Muscle of arm (tissue), 14 donors: ENCODE results near the gene FCGR1A. TPM values are rescaled to one million over a fixed set of nuclear protein-coding genes. Genes with fewer than 3 reads are reported as not detected.
"Not testable (repeated sequence)": the region's sequence is repeated elsewhere in the genome, so short reads cannot be mapped to it uniquely, and the experiment has no call there.

Source experiments
- DNase-seq: peaks from one replicate; pipeline ENCODE4 v3.0.0-alpha.2; 2013
- long read RNA-seq, 11 donors: transcript quantifications; one replicate each; lab custom pipeline, GENCODE V29; 2026
- polyA plus RNA-seq, 12 donors: library from polyadenylated mRNA; unstranded; fragments of 120-200 nt; gene quantifications; one replicate each; pipeline ENCODE4 v1.2.1, GENCODE V29; 2013; ENCODE audit not compliant: insufficient read length in 12 of 12

FCGR1A gene
- 1 to 10 TPM in 10 of 12 donors, not detected in 2; 1.3 to 4.8 (median 2.0) TPM for polyA plus RNA-seq
- long read RNA-seq, donor 1: 0 reads
- long read RNA-seq, donor 2: 0 reads
- long read RNA-seq, donor 3: 0 reads
- long read RNA-seq, donor 4: 0 reads
- long read RNA-seq, donor 5: 0 reads
- long read RNA-seq, donor 6: 0 reads
- long read RNA-seq, donor 7: 0 reads
- long read RNA-seq, donor 8: 0 reads
- long read RNA-seq, donor 9: 0 reads
- long read RNA-seq, donor 10: 0 reads
- long read RNA-seq, donor 11, partial matches to known transcripts: 0 of 1 reads
- long read RNA-seq, donor 11, other reads (novel, unspliced or antisense): 0 of 1 reads

DNA sequence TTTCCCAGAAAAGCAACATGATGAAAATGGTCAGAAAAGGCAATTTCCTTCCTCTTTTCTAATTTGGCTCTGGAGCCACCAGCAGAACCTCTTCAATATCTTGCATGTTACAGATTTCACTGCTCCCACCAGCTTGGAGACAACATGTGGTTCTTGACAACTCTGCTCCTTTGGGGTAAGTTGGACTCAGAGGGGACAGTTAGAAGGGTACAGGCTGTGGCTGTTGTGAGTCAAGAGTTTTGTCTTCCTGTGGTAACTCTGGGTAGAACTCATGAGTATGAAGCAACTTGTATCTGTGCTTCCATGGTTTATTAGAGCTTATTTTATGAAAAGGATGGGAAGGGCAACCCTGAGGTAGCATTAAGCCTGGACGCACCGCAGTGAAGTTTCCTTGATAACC is at the start of gene FCGR1A:
FCGR1A (plus strand) TSS at position 95 of the 400 bp plus-strand sequence; CDS start at position 145, 50 bp downstream.
- DNase-seq: not testable (repeated sequence)

DNA sequence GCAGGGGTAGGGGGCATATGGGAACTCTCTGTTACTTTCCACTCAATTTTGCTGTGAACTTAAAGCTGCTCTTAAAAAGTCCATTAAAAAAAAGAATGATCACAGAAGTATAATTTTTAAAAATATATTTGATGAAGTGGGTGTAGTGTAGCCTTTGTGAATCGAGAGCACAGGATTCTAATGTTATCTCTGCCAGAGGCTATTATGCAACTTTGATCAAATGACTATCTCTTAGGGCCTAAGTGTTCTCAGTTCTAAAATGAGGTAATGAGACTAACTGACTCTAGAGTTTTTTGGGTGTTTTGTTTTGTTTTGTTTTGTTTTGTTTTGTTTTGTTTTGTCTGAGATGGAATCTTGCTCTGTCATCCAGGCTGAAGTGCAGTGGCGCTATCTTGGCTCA is 49.7 kb upstream of the FCGR1A start:
- not testable (repeated sequence) for DNase-seq

DNA sequence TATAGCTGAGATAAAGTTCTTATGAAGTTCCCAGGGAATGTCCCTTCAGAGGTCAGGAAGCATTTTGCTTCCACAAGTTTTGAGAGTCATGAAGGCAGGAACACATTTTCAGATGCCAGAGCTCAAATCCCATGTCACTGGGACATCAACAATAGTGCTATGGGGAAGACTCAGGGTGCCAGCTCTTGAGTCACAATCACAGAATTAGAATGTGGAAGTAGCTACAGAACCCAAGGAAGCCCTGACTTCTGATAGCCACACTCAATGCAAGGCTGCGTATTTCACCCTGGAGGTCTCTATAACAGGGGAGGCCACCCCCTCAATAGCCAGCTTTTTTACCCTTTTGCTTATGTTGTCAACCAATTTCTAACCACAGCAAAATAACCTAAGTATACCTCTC is 47.8 kb upstream of the FCGR1A start:
- not testable (repeated sequence) for DNase-seq

DNA sequence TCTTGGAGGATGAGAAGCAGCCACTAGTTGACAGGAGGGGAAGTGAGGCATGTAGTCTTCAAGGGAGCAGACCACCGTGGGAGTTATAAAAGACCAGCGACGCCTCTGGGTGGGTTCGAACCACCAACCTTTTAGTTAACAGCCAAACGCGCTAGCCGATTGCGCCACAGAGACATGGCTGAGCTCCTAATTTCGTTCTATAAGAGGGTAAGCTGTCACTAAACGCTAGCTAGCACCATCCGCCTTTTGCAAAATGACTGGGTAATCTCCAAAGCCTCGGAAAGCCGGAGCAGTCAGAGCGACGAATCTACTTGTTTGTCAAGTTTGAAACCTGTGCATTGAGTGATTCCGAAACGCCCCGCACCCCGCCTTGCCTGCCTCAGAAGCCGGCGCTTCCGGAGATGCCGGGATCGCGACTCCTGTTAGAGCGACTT is 42.3 kb upstream of the FCGR1A start:
- not testable (repeated sequence) for DNase-seq

DNA sequence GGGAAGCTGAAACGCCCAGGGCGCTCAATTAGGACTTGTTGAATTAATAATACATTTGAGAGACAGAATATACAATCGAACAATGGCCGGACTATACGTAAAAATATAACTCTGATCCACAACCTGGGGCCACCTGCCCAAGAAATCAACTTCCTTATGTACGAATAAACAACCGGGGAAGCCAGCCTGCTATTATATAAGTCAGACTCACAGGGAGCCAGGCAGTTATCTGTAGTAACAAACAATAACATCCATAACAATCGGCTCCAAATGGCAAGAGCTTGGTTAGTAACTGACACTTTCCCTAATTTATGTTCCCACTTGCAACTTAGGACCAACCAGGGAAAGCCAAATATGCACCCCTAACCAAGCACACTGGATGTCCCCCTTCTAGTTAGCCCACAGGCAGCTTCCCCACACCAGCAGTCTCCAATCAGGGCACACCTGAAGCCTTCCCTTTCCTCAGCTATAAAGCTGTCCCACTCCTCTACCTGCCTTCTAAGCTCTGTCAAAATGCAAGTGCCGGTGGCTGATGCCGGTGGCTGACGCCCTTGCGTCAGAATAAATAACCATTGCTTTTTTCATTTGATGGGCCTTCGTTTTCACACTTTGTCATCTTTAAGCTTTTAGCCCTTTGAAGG is 41.8 kb upstream of the FCGR1A start:
- not testable (repeated sequence) for DNase-seq

DNA sequence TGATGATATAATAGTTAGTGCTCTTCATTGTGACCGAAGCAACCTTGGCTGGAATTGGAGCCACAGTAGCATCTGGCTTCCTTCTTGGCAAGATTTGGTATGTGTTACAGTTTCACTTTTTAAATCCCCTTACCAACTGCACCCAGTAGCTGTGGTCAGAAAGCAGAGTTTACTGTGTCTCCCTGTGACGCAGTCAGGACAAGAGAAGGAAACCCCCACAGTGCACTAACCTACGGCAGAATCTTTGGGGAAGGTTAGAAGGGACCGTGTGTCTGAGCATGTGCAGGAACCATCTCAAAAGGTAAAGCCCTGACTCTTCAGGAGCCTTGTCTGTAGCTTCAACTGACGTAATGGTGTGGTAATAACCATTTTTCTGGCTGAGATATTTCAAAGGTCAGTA is 40.6 kb upstream of the FCGR1A start:
- not testable (repeated sequence) for DNase-seq

DNA sequence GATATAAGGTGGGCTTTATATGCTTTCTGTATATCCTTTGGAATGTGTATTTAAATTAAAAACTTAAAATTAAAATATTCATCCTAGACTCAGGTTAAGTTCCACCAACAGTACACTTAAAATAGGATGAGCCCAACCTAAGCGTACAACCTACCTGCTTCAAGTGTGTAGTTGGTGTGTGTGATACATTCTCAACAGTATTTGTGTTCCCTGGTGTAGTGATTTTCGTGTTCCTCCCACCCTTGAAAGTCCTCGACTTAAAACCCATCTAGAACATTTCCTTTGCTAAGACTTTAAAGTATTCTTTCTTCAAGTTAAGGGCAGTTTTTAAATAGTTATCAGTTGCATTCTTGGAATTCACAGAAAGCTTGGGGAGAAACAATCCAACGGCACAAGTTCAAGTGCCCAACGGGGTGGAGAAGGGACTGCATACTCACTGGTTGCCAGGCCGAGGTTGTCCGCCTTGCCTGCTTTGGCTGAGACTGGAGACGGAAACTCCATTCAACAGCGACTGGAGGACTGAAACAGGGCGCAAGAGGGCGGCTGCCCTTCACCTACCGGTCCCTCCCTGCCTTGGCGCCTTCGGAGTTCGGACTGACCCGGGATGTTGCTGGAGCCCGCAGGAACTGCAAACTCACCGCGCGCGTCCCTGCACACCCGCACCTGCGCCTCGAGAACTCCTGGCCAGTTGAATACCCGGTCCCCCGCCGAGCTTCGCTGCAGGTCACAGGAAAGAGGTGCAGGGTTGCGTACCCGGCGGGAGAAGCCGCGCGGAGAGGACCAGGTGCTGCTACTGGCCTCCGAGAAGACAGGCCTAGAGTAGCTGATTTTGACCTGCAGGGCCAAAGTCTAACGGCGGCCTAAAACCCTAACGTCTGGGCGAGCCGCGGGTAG is 35.8 kb upstream of the FCGR1A start:
- not testable (repeated sequence) for DNase-seq

DNA sequence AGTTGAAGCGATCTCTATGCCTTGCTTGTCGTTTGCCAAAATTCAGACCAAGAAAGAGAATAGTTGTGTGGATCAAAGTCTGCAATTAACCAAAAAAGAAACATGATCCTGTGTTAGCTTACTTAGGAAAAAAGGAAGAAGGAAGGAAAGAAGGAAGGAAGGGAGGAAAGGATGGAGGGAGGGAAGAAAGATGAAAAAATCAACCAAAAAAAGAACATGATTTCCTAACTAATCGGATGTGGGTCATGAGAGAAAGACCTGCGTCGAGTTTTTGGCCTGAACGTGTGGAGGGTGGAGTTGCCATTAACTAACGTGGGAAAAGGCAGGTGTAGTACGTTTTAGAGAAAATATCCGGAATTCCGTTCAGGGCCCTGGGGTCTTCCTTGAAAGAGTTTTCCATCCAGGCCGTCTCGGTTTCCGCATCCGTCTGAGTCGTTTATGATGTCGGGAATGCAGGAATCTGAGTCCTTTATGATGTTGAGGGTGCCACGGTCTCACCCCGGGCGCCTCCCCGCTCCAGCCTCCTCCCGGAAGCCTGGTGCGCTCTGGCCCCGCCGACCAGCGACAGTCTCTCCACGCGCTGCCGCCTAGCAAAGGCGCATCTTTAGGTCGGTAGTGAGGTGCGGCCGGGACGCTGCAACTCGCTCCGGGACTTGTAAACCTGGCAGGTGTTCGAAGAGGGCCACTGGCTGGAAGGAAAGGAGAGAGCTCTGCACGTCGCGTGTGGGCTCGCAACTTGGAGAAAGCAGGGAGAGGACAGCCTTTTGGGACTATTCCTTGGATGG is 34.9 kb upstream of the FCGR1A start:
- not testable (repeated sequence) for DNase-seq

DNA sequence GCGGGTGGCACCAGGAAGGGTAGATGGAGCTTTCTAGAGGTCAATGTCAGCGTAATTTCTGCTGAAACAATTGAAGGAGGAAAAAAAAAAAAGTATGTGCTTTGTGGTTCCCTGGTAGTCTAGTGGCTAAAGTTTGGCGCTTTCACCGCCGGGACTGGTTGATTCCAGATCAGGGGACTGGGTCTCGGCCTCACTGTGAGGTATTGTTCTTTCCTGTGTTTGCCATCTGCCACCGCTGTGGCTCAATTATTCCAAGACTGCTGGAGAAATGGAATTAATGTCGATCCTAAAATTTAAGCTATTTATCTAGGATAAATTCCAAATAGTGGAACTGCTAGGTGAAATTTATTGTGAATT is 34.4 kb upstream of the FCGR1A start:
- not testable (repeated sequence) for DNase-seq

DNA sequence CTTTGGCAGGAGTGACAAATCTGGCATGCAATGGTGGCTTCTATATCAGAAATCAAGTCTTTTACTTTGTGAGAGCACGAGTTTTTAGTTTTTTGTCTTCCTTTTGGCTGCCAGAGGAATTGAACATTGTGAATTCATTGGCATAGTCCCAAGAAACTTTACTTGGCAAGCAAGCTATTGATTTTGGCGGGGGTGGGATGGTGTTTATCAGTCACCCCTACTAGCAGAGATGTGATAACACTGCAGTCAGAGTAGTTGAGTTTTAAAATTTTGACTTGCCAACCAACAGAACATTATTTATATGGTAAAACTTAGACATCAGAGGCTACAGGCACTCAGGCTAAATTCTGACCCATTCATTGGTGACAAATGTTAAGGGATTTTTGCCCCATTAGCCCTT is 31.9 kb upstream of the FCGR1A start:
- not testable (repeated sequence) for DNase-seq

DNA sequence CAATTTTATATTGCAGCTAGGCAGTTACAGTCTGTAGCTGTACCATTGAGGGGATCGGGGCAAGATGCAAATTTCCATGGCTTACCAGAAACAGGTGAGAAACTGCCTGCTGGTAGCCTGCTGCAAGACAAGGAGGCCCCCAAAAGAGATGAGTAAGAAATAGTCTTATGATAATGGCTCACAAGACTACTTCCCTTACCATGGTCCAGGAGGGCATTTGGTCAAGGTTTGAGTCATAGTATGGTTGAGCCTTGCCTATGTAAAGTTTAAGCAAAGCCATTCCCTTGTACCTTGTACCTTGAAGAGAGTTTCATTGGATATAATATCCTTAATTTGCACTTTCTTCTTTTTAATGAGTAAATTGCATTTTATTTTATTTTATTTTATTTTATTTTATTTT is 30.3 kb upstream of the FCGR1A start:
- DNase-seq: not testable (repeated sequence)

DNA sequence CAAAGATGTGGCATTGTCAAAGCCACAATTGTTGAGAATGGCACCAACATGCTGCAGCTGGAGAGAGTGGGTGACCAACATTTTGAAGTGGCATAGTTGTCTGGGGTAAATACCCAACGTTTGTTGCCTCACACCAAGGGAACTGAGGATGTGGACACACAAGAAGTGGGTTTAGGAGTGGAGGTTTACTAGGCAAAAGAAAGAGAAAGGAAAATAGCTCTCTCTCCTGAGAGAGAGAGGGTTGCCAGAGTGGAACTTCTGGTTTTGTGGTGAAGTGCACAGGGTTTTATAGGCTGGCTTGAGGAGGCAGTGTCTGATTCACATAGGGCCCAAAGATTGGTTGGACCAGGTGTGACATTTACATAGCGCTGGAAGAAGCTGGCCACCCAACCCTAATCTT is 29.0 kb upstream of the FCGR1A start:
- DNase-seq: not testable (repeated sequence)

DNA sequence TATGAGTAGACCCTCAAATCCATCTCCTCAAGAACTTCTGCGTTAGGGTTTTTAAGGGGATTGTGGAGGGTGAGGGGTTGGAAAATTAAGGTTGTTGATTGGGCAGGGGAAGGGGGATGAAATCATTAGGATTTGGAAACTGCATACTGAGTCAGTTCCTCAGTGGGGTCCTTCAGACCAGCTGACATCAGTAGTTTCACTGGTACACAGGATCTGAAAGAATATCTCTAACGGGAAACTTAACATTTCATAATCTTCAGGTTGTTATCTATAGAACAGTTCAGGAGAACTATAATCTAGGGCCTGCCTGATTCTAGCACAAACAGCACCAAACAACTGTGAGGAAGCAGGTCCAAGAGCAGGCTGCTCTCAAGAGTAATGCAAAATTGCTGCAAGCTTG is 27.2 kb upstream of the FCGR1A start:
- DNase-seq: not testable (repeated sequence)

DNA sequence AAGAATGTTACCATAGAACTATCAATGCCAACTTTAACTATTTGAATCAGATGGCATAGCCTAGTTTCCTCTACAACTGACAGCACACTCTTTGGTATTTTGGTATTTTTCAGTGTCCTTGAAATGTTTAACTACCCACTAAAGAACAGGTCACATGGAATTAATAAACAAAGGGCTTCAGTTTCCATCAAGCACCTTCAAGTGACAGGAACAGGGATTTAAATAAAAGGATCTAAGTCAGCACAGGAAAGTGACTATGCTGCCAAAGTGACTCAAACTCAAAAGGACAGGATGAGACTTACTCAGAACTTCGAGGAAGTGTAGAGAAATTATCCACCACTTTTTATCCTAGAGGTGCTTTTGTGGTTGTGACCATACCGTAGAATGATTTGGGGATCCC is 20.2 kb upstream of the FCGR1A start:
- DNase-seq: not testable (repeated sequence)

DNA sequence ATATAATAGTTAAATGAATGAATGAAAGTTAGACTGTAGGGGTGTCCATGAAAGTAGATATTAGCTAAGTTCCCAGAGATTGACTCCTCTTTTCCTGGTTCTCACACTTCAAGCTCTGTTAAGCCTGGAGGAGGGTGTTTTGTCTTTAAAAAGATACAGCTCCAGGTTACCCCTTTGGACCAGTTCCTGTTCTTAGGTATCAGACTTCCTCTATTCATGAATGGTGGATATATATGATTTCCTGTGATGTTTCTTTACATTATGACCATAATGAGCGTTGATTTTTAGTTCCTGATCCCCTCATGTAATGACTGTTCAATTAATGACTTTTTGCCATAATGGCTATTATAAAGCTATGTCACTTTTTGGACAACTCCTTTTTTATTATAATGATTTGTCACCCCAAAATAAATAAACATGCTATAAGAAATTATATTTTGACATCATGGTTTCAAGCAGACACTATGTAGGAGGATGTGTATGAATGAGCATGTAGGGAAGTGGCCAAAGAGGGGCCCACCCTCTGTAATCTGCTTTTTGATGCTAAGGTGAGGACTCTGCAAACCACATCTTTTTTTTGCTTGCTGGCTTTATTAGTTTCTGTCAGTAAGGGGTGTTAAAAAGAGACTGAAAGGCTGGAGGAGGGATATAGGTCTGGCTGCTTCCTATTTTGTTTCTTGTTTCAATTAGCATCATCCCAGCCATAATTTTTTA is 18.2 kb upstream of the FCGR1A start:
- DNase-seq: not testable (repeated sequence)

DNA sequence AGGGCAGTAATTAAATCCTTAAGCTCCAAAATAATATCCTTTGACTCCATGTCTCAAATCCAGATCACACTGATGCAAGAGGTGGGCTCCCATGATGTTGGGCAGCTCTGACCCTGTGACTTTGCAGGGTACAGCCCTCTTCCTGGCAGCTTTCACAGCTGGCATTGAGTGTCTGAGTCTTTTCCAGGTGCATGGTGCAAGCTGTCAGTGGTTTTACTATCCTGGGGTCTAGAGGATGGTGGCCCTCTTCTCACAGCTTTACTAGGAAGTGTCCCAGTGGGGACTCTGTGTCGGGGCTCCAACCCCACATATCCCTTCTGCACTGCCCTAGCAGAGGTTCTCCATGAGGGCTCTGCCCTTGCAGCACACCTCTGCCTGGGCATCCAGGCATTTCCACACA is 16.3 kb upstream of the FCGR1A start:
- not testable (repeated sequence) for DNase-seq

DNA sequence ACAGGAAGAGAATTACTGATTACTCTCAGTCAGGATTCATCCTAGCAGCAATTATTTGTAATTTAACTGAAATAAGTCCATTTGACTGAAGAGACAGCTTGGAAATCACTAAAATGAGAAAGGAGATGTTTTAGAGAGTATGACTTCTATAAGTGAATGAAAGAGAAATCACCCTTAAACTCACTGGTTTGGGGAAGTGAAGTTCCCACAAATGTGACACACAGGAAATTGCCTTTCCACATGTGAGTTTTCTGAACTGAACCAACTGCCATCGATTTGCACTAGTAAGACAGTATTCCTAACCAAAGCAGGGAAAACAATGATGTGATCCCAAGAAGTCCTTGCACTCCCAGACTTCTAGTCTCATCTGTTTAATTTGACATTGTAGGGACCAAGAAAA is 13.3 kb upstream of the FCGR1A start:
- DNase-seq: not testable (repeated sequence)

DNA sequence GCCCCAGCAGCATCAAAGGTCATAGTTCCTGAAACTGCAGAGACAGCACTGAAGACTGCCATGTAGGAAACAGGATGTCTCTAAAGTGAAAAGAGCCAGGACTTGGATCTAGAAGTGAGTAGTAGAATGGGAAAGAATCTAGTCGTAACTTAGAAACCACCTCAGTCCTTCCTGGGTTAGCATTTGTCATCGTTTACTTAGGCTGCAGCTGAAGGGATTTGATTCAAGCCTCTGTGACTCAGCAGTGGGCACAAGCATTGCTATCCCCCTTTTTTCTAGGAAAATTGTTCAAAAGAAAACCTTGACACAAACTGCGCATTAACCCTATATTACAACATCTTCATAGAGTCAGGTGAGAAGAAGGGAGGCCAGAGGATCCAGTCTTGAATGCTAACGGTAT is 11.8 kb upstream of the FCGR1A start:
- not testable (repeated sequence) for DNase-seq

DNA sequence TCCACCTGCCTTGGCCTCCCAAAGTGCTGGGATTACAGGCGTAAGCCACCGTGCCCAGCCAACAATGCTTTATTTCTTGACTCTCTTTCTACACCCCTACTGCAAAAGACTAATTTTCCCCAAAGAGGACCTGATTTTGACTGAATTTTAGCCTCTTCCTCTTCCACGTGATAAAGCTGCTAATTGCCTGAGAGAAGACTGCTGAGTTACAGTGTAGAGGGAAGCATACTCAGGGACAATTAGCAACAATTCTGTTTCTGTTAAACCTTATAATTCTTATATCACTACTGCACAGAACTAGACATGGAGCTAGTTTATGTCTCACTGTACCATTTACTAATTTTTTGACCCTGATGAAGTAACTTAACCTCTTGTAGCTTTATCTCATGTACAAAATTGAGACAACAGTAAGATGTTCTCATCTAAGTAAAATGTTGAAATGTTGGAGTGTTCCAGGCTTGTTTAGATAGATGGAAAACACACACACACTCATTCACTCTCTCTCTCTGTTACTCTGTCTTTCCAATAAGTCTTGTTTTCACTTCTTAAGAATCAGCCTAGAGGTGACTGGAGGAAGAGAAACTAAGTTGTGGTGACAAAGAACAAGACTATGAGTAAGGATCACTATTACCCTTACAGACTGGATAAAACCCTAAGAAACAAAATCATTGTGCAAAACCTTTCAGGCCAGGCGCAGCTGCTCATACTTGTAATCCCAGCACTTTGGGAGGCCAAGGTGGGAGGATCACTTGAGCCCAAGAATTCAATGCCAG is 10.7 kb upstream of the FCGR1A start:
- DNase-seq: not testable (repeated sequence)
